RCC 7860 (cell line): ENCODE measurements around the gene PRR18.

Experiments
- DNase-seq: peaks from one replicate; pipeline ENCODE4 v3.0.0-alpha.2; 2015; ENCODE audit warnings: low spot score
- FAIRE-seq: peaks from 2 replicates; lab custom pipeline; 2012; peaks lifted over from hg19 to GRCh38; lab: Jason Lieb, UNC

PRR18 gene

DNA sequence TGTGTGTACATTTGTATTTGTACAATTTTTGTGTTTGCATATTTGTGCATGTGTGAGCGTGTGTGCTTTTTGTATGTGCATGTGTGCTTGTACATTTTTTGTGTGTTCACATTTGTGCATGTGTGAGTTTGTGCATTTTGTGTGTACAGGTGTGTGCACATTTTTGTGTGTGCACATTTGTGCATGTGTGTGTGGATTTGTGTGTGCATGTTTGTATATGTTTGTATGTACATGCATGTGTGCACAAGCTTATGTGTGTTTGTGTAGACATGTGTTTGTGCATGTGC is 28.9 kb downstream of the PRR18 start:
- no peak for FAIRE-seq
- no peak for DNase-seq

DNA sequence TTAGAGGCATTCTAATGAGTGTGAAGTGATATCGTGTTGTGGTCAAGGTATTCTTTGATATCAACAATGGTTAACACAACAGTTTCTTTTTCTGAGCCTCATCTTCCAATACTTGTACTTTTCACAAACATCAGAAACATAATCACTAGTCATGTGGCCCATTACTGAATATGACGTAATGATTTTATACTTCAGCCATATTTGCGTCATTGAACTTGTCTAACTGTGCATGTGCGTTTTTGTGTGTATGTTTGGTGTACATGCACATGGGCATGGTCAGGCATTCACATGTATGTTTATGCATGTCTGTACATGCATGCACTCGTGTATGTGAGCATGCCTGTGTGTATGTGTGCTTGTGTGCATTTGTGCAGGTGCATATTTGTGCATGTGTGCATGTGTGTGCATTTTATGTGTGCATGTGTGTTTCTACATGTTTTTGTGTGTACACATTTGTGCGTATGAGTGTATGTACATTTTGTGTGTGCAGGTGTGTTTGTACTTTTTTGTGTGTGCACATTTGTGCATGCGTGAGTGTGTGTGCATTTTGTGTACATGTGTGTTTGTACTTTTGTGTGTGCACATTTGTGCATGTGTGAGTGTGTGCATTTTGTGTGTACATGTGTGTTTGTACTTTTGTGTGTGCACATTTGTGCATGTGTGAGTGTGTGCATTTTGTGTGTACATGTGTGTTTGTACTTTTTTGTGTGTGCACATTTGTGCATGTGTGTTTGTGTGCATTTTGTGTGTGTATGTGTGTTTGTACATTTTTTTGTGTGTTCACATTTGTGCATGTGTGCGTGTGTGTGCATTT is 29.4 kb downstream of the PRR18 start:
- no peak for FAIRE-seq
- DNase-seq, result no peak

DNA sequence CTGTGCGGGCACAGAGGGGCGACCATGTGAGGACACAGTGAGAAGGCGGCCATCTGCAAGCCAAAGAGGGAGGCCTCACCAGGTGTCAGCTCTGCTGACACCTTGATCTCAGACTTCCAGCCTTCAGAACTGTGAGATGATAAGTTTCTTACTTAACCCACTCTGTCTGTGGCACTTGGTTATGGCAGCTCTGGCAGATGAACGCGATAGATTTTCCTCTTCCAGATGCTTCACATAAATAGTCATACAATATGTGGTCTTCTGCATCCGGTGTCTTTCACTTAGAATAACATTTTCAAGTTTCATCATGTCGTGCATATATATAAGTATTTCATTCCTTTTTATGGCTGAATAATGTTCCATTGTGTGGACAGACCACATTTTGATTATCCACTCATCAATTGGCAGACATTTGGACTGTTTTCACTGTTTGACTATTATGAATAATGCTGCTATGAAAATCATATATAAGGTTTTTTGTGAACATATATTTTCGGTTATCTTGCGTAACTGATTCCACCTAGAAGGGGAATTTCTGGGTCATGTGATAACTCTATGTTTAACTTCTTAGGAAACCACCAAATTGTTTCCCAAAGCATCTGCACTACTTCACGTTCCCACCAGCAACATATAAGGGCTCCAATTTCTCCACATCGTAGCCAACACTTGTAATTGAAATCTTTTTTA is 30.2 kb downstream of the PRR18 start:
- no peak for DNase-seq
- no peak for FAIRE-seq

DNA sequence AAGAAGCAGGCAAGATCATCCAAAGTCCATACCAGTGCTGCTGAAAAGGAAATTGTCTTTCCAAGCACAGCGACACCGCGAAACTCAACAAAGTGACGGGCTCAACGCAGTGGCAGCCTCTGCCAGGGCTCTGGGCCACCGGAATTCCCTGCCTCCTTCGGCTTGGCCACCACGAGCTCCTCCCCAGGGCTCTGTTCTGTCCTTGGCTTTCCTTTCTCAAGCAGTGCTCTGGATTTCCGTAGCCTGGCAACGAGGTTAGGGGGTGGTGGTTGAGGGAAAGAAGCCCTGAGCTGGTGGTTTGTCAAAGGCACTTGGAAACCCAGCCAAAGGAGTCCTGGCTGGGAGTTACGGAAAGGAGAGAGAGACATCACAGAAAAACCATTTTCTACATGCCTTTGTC is 31.2 kb downstream of the PRR18 start:
- FAIRE-seq (no peak), DNase-seq (no peak)

DNA sequence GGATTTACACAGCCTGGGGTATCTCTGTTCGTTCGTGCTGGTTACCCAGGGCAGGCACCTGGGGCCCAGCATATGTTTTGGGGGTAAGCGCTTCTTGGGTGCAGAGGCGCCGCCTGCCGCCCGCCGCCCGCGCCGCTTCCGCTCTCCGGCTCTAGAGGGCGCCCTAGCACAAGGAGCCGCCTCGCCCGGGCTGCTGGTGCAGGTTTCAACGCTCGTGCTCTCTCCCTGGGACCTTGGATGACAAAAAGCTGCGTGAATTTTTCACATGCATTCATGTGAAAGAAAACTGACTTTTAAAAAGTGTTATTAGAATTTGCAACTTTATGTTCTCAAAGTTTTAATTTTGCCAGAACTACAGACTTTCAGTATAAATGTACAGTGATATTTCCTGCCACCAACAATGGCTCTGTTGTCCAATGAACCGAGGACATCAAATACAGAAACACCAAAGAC is 32.5 kb downstream of the PRR18 start:
- DNase-seq, result no peak
- no peak for FAIRE-seq

DNA sequence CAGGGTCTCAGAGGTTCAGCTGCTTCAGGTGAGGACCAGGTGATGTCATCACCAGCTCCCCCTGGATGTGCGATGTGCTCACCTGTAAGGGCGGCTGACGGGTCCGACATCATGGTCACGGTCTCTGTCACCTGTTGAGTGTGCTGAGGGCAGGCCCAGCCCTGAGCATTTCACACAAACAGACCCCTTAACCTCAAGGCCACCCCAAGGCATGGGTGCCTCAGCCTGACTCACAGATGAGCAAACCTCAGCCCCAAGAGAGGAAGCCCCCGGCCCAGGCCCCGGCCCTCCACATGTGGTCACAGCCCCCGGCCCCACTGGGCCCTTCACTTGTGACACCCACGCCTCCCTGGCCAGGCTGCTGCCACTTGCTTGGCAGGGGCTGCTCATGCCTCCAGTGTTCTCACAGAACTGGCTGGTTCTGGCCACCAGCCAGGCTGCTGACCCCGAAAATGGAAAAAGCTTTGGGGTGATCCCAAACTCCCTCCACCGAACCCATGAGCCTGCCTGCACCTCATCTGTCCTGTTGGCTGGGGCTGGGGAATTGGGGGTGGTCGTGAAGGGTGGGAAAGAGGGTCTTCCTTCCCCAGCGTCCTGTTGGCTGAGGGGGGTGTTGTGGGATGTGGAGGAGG is 33.3 kb downstream of the PRR18 start:
- FAIRE-seq, result no peak

DNA sequence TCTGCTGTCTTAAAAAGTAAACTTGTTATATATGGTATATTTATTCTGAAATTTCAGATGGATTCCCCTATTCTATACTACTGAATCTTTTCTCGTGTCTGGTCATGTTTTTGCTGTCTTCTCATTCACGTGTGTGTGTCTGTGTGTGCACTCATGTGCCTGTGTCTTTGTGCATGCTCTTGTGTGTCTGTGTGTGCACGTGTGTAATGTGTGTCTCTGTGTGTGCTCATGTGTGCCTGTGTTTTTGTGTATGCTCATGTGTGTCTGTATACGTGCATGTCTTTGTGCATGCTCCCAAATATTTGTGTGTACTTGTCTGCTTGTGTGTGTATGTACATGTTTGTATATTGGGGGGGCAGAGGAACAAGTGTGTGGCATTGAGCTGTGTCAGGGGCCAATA is 34.0 kb downstream of the PRR18 start:
- no peak for DNase-seq
- no peak for FAIRE-seq

More for the DNA sequence above, 33.3 kb downstream of the PRR18 start:
- no peak for DNase-seq

DNA sequence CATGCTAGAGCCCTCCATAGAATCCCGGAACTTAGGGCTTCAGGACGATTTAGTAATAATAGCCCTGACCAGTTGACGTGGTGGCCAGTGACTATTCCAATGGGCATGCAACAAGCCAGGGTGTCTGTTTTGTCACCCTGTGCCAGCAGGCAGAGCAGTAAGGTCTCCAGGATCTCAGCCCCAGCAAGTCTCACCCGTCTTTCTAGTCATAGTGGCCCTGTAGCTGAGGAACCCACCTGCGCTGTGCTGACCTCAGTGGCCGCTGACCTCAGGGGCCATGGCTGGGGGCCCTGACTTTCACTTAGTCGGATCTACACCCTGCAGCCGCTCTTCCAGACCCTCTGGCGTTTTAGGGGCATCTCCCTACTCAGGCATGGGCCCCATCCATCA is 36.8 kb downstream of the PRR18 start:
- DNase-seq (no peak), FAIRE-seq (no peak)

DNA sequence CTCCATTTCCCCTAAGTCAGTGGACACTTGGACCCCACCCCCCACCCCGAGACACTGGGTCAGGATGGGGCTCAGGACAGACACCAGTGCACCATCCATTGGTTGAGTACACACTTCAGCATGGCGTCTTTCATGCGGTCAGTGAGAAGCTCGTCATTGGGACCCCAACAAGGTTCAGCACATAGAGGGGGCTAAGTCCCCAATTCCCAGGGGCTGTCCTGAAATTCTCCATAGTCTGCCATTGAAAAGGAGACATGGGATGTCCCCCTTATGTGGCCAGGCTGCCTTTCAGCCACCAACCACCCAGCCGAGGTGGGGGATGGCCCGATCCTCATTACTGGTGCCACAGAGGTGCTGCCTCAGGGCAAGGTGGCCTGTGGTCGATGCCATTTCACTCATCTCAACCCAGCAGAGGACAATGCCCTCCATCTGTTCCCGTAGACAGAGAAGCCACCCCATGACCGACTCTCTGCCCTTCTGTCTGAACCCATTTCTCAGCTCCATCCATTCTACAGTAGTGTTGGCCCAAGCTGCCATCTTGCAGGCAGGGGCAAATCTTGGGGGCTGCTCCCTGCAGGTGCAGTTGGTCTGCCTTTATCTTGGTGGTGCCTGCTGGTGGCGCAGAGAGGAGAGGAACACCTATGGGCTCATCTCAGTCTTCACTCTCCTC is 37.4 kb downstream of the PRR18 start:
- FAIRE-seq (no peak), DNase-seq (no peak)

DNA sequence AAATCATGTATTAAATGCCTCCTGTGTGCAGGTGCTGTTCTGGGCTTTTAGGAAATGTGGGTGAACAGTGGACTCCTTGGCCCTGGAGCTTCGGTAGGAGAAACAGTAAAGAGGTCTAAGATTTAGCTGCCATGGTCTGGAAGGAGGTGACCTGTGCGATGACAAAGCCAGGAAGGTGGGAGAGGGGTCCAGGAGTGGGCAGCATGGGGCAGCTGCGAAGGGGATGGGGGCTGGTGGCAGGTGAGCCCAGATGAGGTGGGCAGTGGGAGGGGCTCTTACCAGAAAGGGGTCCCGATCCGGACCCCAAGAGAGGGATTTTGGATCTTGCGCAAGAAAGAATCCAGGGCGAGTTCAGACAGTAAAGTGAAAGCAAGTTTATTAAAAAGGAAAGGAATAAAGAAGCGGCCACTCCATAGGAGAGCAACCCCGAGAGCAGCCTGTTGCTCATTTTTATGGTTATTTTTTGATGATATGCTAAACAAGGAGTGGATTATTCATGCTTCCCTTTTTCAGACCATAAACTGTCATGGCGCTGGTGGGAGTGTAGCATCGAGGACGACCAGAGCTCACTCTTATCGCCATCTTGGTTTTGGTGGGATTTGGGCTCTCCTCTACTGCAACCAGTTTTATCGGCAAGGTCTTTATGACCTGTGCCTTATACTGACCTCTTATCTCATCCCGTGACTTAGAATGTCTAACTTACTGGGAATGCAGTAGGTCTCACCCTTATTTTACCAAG is 38.7 kb downstream of the PRR18 start:
- DNase-seq (no peak), FAIRE-seq (no peak)

DNA sequence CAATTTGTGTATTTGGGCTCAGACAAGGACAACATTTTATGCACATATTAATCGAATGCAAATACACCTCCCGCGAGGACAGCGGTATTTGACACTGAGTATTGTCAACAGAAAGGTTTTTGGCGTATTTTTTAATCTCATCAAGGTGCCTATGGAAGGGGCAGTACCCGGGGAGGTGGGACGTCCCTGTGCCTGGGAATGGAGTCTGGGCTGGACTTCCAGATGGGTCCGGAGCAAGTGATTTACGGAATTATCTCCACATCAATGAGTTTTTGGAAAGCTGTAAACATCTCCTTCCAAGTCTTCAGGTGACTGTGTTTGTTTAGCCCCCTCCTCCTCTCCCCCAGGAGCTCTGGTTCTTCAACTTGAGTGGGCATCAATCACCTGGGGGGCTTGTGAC is 39.8 kb downstream of the PRR18 start:
- FAIRE-seq, result no peak
- no peak for DNase-seq

DNA sequence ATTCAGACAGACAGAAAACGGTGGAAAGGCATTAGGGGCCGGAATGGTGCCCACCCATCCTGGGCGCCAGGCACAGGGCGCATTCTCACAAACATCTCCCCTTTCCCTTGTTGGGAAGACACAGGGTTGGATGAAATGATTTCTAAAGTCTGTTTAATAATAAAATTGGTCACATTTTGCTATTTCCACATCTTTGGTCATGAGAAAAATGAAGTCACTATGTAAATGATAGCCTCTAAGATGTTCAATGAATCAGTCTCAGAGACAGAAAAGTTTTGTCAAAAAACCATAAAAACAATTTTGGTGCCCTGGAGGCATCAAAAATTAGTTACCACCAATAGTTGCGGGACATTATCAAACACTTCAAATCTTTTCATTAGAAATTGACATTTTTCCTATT is 40.7 kb downstream of the PRR18 start:
- no peak for FAIRE-seq

DNA sequence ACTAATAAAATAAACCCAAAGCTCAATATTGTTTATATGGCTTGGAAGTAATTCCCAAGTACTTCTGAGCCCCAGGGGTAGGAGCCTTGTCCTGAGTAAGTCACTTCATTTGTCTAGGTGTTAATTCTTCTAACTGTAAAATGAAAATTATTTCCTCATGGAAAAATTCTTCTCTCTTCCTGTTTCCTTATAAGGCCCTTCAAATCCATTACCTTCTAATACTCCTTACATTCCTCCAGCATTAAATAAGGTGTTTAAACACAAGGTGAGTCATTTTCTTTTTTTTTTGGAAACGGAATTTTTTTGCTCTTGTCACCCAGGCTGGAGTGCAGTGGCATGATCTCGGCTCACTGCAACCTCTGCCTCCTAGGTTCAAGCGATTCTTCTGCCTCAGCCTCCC is 41.9 kb downstream of the PRR18 start:
- DNase-seq (peak; percentile 48), FAIRE-seq (no peak)

More for the DNA sequence above, 40.7 kb downstream of the PRR18 start:
- no peak for DNase-seq

DNA sequence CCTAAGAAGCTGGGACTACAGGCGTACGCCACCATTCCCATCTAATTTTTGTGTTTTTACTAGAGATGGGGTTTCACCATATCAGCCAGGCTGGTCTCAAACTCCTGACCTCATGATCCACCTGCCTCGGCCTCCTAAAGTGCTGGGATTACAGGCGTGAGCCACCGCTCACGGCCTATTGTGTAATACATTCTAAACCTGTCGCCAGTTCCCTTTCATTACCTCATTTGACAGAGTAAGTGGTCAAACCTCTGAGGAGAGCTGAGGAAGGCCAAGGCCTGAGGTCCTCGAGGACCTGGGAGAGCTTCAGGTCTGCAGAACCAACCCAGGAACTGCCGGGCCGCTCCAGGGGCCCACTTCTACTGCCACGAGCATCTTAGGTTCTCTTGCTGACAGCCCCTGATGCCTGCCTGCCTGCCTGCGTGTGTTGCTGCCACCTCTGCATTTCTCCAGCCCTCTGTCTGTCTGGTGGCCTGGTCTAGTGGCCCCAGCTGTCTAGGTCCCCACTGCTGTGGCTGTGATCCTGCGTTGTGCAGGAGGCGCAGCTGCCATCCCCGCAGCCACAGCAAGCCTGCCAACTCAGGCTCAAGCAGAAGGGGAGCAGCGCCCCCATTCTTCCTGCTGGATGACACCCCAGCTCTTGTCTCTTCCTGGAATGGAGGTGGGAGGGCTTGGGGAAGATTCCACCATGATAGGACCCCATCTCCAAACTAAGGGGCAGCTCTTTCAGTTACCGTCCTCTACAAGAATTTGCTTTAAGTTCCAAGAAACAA is 45.3 kb downstream of the PRR18 start:
- DNase-seq (no peak), FAIRE-seq (no peak)

DNA sequence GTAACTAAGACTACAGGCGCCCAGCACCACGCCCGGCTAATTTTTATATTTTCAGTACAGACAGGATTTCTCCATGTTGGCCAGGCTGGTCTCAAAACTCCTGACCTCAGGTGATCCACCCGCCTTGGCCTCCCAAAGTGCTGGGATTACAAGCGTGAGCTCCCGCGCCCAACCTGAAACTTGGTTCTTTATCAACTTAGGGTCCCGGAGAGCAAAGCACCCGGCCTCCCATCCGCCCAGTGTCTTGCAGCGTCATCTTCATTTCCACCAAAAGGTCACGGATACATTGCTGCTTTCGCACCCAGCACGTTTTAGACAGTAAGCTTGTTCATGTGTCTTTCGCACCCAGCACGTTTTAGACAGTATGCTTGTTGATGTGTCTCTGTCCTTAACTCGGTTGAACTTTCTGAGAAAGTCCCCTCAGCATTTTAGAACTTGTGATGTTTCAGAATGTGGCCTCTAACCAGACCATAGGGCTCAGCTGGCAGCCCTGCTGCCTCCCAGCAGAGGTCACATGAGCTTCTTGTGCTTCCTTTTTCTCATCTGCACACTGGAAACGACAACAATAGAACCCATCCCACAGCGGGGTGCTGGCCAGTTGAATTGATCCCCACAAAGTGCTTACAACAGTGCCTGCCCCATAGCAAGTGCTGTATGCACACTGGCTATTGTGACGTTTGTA is 48.8 kb downstream of the PRR18 start:
- no peak for DNase-seq
- FAIRE-seq, result no peak

DNA sequence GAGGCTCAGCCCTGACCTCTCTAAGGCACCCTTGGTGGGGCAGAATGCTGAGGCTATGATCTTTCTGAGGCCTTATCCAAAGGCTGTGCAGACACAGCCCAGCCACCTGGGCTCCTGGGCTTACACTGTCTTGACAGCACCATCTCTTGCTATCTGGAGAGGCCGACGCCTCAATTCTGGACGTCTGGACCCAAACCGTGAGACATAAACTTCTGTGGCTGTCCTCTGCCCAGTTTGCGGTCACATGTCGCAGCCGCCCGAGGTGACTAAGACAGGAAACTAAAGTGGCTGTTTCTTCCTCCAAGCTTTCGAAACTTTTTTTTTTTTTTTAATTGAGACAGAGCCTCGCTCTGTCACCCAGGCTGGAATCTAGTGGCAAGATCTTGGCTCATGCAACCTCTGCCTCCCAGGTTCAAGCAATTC is 49.3 kb downstream of the PRR18 start:
- FAIRE-seq (peak; percentile 30), DNase-seq (peak; percentile 59)

DNA sequence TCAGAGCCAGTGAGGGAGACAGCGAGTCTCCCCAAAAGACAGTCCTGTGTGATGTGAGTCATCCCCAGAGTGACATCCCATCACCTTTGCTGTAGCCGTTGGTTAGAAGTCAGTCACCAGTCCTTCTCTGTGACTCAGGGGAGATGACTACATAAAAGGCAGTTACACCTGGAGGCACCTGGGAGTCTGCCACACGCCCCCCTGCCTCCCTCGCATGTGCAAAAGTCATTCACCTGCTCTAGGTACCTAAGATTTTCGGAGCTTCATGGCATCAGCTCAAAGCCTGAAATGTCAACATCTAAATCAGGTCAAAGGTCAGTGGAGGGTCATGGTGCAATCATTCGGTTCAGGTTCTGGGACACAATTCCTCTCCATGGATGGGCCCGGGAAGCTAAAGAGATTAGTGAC is 50.3 kb downstream of the PRR18 start:
- peak; percentile 8 for DNase-seq
- no peak for FAIRE-seq
